SK-N-MC (cell line): ENCODE results near the gene CERS4.

Experiments
- EZH2 ChIP-seq: fragments of 200-600 bp; sonication (generic); IDR thresholded peaks from one replicate; pipeline ENCODE4 v1.6.1; 2017; ENCODE audit warnings: antibody characterized with exemption
- POLR2AphosphoS5 ChIP-seq: IDR thresholded peaks from 2 replicates; pipeline ENCODE4 v1.6.1; 2012; ENCODE audit warnings: mild to moderate bottlenecking, low read depth, low read length, borderline replicate concordance

DNA sequence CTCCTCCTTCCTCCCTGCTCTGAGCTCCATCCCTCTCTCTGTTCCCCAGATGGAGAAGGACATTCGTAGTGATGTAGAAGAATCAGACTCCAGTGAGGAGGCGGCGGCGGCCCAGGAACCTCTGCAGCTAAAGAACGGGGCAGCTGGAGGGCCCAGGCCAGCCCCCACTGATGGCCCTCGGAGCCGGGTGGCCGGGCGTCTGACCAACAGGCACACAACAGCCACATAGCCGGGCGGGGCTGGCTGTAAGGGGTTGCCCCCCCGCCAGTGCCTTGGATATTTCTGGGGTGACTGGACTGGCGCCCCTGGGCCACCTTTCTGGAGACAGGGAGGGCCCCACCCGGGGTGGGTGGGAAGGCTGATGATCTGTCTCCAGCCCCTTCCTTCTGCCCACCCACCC lies 52.7 kb downstream of the CERS4 start:
- TF ChIP-seq EZH2 (no peak), POLR2AphosphoS5 (no peak)
